Panc1 (cell line): Measurements from ENCODE around the gene MT1HL1. TPM values are rescaled to one million over a fixed set of nuclear protein-coding genes. Genes with fewer than 3 reads are reported as not detected.

ENCODE experiments used
- ATAC-seq: fragments of 200-7000 bp; cut with Tn5 transposase; 2 replicates; pipeline ENCODE4 v1.9.1; 2020; ENCODE audit warnings: mild to moderate bottlenecking, moderate library complexity
- BruUV-seq: library from RNA; stranded (reverse); fragments of 400-500 nt; replicated peaks from 2 replicates; lab custom pipeline; 2021; lab: Mats Ljungman, UMichigan
- CTCF ChIA-PET: fragments of 300-600 bp; sonication (Branson Sonifier 250); formaldehyde crosslinking; loops from one replicate; lab custom pipeline; 2022; ENCODE audit warnings: antibody characterized with exemption; lab: Charles Lee
- POLR2A ChIA-PET: fragments of 300-600 bp; sonication (Branson Sonifier 250); formaldehyde crosslinking; loops from one replicate; lab custom pipeline; 2022; ENCODE audit warnings: antibody characterized with exemption; lab: Charles Lee
- DNase-seq: peaks from one replicate; pipeline ENCODE4 v3.0.0-alpha.2; 2010; ENCODE audit warnings: low read depth, low spot score
- H3K27ac ChIP-seq: 2 replicates; pipeline ENCODE4 v1.5.1; 2011; ENCODE audit warnings: mild to moderate bottlenecking, low read length, inconsistent platforms
- H3K27me3 ChIP-seq: fragments of 200-500 bp; sonication (Bioruptor generic); 2 replicates; pipeline ENCODE4 v1.6.0; 2014; ENCODE audit warnings: low read length, inconsistent platforms; ENCODE audit not compliant: control insufficient read depth, insufficient read depth
- H3K36me3 ChIP-seq: fragments of 200-500 bp; sonication (Bioruptor generic); 2 replicates; pipeline ENCODE4 v1.5.1; 2014; ENCODE audit warnings: inconsistent platforms, mild to moderate bottlenecking, low read length, moderate library complexity; ENCODE audit not compliant: control insufficient read depth, insufficient read depth
- H3K4me1 ChIP-seq: 2 replicates; pipeline ENCODE4 v1.5.1; 2011; ENCODE audit warnings: inconsistent platforms, mild to moderate bottlenecking, low read length, moderate library complexity; ENCODE audit not compliant: control insufficient read depth, insufficient read depth
- H3K4me3 ChIP-seq, 2 experiments: 2 replicates each; pipeline ENCODE4 v1.5.1; 2011 to 2012; ENCODE audit warnings: low read depth in 2 of 2, low read length in 2 of 2, mild to moderate bottlenecking in 2 of 2, inconsistent platforms in 1 of 2, moderate library complexity in 1 of 2
- H3K9me3 ChIP-seq: fragments of 200-500 bp; sonication (Bioruptor generic); 2 replicates; pipeline ENCODE4 v1.5.1; 2014; ENCODE audit warnings: low read depth, mild to moderate bottlenecking, inconsistent platforms, low read length, moderate library complexity; ENCODE audit not compliant: control insufficient read depth, insufficient read depth
- CTCF ChIP-seq: fragments of 450-650 bp; IDR thresholded peaks from 2 replicates; pipeline ENCODE4 v1.5.1; 2017; ENCODE audit warnings: mild to moderate bottlenecking
- POLR2AphosphoS5 ChIP-seq: IDR thresholded peaks from 2 replicates; pipeline ENCODE4 v1.6.1; 2012; ENCODE audit warnings: mild to moderate bottlenecking, low read depth, low read length, moderate library complexity
- REST ChIP-seq, 2 experiments: IDR thresholded peaks; 2 replicates each; pipeline ENCODE4 v1.6.1; 2011 to 2012; ENCODE audit warnings: low read depth in 2 of 2, control low read depth in 1 of 2, low read length in 1 of 2, mild to moderate bottlenecking in 1 of 2, moderate library complexity in 1 of 2; ENCODE audit not compliant: insufficient read depth in 1 of 2
- SIN3A ChIP-seq: IDR thresholded peaks from 2 replicates; pipeline ENCODE4 v1.6.1; 2012; ENCODE audit warnings: low read depth, mild to moderate bottlenecking, low read length, moderate library complexity, borderline replicate concordance; ENCODE audit not compliant: insufficient read depth
- TCF7L2 ChIP-seq: IDR thresholded peaks from 2 replicates; pipeline ENCODE4 v1.6.1; 2011; ENCODE audit warnings: mild to moderate bottlenecking, low read depth, low read length, inconsistent platforms
- in situ Hi-C: cut with HindIII; loops from 2 replicates; pipeline ENCODE4 v1.10.0; 2016; ENCODE audit warnings: low sequenced_read_pairs, low pct_unique_long_range_greater_than_20kb
- intact Hi-C: fragments of 100-400 bp; cut with micrococcal nuclease; formaldehyde crosslinking; loops from one replicate; pipeline ENCODE4 v1.10.0; 2022; ENCODE audit not compliant: unreplicated experiment
- total RNA-seq: library from RNA; stranded (reverse); gene quantifications from one replicate; pipeline ENCODE4 v1.2.1, GENCODE V29; 2021; ENCODE audit not compliant: unreplicated experiment

Gene MT1HL1
- total RNA-seq, 1 experiment from 2014 or later: not detected

- H3K4me3 ChIP-seq: no peak overlapping the region
- H3K36me3 ChIP-seq: no peaks in the 10 kb centered on the region
- TF ChIP-seq TCF7L2: no peak
- no peak for TF ChIP-seq CTCF
- TF ChIP-seq SIN3A: no peak
- TF ChIP-seq POLR2AphosphoS5: no peak
- TF ChIP-seq REST (IDR thresholded peaks at IDR 0.05; ENCODE audit: insufficient read depth in 1 of 2, low read depth in 2 of 2, low read length in 1 of 2): no peak
- no peaks in the 10 kb centered on the region for H3K9me3 ChIP-seq
- H3K27me3 ChIP-seq: no peaks in the 10 kb centered on the region
- ChIA-PET POLR2A (no interaction called here), CTCF (no interaction called here)
- intact Hi-C loops: no loop called here
- in situ Hi-C loops: no loop called here
- DNase-seq (no peak), ATAC-seq (no peak)
- no peaks in the 10 kb centered on the region for H3K4me1 ChIP-seq
- H3K27ac ChIP-seq: no peak overlapping the region
- BruUV-seq: no TSS peak
These were observed 8.1 kb upstream of the MT1HL1 start for GRCh38 chr1:237012361-237012760.

GRCh38 chr1:237011432-237011831 is 7.2 kb upstream of the MT1HL1 start:
- ATAC-seq (no peak), DNase-seq (no peak)
- Histone ChIP-seq H3K4me3 (no peak overlapping the region), H3K27me3 (no peaks in the 10 kb centered on the region), H3K27ac (no peak overlapping the region), H3K36me3 (no peaks in the 10 kb centered on the region), H3K9me3 (no peaks in the 10 kb centered on the region), H3K4me1 (no peaks in the 10 kb centered on the region)
- no TSS peak for BruUV-seq
- no peak for TF ChIP-seq POLR2AphosphoS5
- no peak for TF ChIP-seq REST (IDR thresholded peaks at IDR 0.05; ENCODE audit: insufficient read depth in 1 of 2, low read depth in 2 of 2, low read length in 1 of 2)
- TF ChIP-seq CTCF: no peak
- TF ChIP-seq SIN3A: no peak
- no peak for TF ChIP-seq TCF7L2
- in situ Hi-C loops (no loop called here), intact Hi-C loops (no loop called here)
- POLR2A ChIA-PET: no interaction called here
- CTCF ChIA-PET: no interaction called here
